CD4-positive, alpha-beta T cell treated with Interleukin-6 at 100 ng/mL for 8 hours (primary cell): Measurements from ENCODE around the gene ITGB4.

ENCODE experiments used
- DNase-seq: peaks from one replicate; pipeline ENCODE4 v3.0.0-alpha.2; 2020; ENCODE audit warnings: mixed read lengths, low spot score

ITGB4 gene

DNA sequence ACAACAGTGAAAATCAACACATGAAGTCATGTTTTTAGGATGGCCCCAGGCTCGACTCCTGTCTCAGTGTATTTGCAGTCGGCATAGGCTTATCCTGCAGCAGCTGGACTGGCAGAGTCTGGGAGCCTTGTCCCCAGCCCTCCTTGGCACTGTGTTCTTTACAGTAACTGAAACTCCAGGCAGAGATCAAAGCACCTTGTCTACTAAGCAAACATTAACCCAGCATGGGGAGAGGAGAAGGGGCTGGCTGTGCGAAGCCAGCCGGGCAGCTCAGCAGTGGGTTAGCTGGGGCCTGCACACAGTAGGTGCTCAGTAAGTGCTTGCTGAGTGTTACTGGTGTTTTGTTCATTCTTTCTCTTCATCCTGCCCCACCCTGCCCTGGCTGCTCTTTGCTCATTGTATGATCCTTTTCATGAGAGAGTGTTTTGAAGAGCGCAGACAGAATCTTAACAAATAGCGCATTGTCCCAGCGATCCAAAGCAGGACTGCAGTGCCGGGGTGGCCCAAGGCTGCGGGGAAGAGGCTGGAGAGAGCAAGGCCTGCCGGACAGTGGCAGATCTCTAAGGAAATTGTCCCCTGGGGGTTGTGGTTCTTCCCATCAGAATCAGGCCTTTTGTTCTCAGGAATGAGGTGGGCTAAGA lies 23.5 kb upstream of the ITGB4 start:
- DNase-seq, result no peak

- DNase-seq, result no peak
These were observed 22.6 kb upstream of the ITGB4 start for GRCh38 chr17:75698659-75699058.

GRCh38 chr17:75701288-75701687 lies 20.0 kb upstream of the ITGB4 start:
- DNase-seq, result no peak

GRCh38 chr17:75703191-75703590 lies 18.1 kb upstream of the ITGB4 start:
- DNase-seq, result no peak

DNA sequence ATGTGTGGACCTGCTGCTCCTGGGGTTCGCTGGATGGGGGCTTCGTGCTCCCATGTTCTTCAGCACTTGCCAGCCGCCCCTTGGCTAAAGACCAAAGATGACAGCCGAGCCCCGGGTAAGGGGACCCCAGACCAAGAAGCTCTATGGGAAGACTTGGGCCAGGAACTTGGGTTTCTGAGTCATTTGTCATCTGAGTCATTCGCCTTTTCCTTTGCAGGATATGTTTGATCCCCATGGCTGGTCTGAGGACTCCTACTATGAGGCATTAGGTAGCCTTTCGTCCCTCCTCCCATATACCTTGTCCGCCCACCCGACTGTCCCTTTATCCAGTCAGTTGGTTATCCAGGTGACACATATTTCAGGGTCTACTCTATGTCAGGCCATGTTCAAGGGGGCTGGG lies 17.7 kb upstream of the ITGB4 start:
- no peak for DNase-seq

GRCh38 chr17:75704963-75705875 lies 16.0 kb upstream of the ITGB4 start:
- DNase-seq, result no peak

GRCh38 chr17:75706042-75706728 lies 15.1 kb upstream of the ITGB4 start:
- no peak for DNase-seq

DNA sequence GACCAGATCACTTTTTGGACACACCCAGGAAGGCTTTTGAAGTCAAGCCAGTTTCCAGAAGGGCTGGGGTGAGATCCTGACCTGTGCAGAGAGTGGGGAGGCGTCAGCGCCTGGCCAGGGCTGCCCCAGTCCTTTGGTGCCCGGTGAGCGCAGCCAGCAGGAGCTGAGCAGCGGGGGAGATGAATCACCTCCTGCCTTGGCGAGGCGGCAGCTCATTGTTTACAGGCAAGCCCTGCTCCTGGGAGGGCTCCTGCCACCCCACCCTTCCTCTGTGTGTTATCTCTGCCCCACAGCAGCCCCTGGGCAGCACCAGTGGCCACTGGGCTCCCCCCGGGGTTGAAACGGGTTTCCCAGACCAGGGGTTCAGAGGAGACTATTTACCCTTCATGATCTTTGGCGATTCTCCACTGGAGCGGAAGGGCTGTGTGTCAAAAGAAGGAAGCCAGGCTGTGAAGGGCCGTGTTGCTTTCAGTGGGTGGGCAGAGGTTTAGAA lies 14.1 kb upstream of the ITGB4 start:
- no peak for DNase-seq

DNA sequence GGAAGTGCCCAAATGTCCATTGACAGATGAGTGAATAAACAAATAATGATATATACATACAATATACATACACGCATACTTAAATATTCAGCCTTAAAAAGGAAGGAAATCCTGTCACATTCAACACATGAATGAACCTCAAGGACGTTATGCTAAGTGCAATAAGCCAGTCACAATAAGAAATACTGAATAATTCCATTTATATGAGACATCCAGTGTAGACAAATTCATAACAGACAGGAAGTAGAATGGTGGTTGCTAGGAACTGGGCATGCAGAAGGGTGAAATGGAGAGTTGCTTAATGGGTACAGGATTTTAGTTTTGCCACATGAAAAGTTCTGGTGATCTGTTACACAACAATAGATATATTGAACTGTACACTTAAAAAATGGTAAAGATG lies 8.8 kb upstream of the ITGB4 start:
- no peak for DNase-seq

GRCh38 chr17:75719732-75720131 lies 1.5 kb upstream of the ITGB4 start:
- DNase-seq, result no peak

DNA sequence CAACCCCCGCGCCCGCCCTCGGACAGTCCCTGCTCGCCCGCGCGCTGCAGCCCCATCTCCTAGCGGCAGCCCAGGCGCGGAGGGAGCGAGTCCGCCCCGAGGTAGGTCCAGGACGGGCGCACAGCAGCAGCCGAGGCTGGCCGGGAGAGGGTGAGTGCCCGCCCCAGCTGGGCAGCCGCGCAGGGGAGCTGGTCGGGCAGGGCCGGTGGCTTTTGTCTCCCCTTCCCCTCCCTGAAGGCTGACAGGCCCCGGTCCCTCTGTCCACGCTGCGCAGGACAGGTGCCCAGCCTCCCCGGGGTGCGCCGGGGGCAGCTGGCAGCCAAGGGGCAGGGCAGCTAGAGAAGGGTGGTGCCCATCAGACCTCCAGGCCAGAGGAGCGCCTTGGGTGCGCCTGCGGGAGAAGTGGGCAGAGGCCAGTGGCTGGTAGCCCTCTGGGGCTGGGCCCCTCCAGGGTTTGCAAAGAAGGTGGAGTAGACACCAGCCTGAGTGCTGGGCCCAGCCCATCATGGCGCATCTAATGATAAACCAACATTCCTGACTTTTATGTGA lies 278 bp downstream of the ITGB4 start:
- DNase-seq, result no peak

GRCh38 chr17:75722076-75722475 lies 817 bp downstream of the ITGB4 start:
- no peak for DNase-seq

DNA sequence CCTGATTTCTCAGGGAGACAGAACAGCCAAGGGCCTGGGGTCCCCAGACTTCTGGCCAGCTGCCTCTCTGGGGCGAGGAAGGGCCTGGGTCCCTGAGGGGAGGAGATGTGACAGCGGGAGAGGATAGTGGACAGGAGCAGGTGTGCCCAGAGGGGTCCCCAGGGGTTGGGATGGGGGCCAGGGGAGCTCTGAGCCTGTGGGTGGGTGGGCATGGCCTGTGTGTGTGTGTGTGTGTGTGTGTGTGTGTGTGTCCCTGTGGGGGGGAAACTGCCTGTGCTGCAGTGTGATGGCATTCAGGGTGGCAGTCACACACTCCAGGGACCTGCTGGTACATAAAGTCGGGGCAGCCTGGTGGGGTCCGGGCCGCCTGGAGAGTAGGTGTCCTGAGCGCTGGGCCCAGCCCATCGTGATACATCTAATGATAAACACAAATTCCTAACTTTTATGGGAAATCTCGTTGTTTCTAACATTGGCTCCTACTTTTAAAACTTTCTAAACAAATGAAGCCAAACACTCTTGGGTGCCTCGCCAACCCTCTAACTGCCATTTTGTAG lies 1.4 kb downstream of the ITGB4 start:
- no peak for DNase-seq

DNA sequence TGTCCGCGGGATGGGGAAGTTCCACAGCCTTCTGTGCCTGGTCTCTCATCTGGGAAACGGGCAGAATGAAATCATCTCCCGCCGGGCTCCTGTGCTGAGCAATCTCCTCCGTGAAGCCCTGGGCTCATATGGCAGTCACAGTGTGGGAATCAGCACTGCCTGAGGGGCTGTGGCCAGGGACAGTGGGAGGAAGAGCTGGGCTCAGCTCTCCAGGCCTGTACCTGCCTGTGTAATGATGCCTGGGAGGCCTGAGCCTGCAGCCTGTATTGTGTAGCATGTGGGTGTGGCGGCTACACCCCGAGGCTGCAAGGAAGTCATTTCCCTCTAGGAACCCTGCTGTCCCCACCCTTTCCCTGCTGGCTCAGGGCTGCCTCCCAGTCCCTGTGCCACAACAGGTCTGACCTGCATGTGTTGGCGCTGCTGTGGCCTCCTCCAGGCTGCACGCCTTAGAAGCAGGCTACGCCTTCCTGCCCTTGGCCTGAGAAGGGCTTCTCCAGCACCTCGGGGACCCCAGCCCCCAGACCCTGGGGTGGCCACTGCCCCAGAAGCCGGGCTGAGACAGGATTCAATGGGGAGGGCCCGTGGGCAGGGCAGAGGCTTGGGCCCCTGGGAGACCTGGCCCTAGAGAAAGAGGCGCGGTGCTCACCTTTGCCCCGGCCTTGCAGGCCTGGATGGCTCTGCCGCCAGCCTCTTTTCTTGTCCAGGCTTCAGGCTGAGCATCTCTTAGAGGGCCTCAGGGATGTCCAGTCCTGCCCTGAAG lies 2.1 kb downstream of the ITGB4 start:
- no peak for DNase-seq

- DNase-seq, result no peak
These were observed 3.1 kb downstream of the ITGB4 start for GRCh38 chr17:75724016-75725003.

DNA sequence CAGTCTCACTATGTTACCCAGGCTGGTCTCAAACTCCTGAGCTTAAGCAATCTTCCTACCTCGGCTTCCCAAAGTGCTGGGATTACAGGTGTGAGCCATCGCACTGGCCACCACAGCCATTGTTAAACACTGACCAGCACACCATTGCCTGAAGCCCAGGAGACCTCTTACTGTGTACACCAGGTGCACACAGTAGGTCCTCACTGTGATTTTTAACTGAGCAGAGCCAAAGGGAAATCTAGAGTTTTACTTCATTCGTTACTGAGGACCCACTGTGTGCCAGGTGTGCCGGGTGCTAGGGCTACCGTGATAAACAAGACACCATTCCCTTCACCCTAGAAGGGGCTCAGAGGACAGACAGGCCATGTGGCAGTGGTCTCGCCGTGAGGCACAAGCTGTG lies 4.2 kb downstream of the ITGB4 start:
- no peak for DNase-seq

DNA sequence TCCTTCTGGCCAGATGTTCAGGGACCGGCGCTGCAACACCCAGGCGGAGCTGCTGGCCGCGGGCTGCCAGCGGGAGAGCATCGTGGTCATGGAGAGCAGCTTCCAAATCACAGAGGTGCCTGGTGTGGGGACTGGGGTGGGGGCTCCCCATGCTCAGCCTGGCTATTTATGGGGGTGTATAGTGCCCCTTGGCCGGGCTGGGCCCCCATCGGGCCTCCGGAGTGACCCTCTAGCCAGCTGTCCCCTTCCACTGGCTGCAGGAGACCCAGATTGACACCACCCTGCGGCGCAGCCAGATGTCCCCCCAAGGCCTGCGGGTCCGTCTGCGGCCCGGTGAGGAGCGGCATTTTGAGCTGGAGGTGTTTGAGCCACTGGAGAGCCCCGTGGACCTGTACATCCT lies 6.1 kb downstream of the ITGB4 start:
- DNase-seq, result no peak

DNA sequence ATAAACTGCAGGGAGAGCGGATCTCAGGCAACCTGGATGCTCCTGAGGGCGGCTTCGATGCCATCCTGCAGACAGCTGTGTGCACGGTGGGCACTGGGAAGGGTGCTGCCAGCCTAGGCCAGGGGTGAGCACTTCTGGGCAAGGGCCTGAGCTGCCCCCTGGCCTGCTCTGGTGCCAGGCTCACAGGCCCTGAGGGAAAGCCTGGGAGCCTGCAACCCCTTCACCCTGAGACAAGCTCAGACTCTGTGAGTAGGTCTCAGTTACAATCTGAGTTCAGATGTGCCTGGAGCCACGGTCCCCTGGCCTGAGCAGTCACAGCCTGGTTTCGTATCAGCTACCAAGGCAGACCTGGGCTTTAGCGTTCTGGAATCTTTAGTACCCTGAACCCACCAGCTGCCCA lies 8.1 kb downstream of the ITGB4 start:
- no peak for DNase-seq

DNA sequence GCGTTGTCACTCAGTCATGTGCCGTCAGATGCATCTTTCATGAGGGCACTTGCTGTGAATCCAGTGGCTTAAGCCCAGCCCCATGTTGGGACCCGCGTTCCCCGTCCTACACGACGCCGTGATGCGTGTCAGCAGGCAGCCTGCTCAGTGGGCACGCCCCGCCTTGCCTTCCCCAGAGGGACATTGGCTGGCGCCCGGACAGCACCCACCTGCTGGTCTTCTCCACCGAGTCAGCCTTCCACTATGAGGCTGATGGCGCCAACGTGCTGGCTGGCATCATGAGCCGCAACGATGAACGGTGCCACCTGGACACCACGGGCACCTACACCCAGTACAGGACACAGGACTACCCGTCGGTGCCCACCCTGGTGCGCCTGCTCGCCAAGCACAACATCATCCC lies 8.8 kb downstream of the ITGB4 start:
- DNase-seq, result no peak

DNA sequence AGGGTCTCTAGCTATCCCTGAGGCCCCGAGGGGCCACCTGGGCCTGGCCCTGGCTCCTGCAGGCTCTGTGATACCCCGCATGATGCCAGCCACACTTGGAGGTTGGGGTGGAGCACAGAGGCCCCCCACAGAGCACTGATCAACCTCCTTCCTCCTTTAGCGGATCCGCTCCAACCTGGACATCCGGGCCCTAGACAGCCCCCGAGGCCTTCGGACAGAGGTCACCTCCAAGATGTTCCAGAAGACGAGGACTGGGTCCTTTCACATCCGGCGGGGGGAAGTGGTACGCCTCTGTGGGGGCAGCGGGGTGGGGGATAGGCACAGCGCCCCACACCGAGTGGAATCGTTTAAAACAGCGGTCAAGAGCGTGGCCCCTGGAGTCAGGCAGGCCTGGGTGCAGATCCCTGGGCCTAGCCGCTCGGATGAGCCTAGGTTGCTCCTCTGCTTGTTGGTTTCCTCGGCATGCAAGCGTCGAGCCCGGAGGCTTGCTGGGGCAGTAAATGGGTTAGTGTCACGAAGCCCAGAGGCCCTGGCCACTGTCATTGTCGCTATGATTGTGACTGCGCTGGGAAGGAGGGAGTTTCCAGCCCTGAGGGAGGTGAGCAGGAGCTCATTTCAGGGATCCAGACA lies 9.9 kb downstream of the ITGB4 start:
- no peak for DNase-seq
